Smooth muscle cell (in vitro differentiated cells): ENCODE results near the gene DLGAP1. TPM values are rescaled to one million over a fixed set of nuclear protein-coding genes. Genes with fewer than 3 reads are reported as not detected.

Source experiments
- DNase-seq: peaks from one replicate; lab custom pipeline; 2025; ENCODE audit not compliant: unreplicated experiment; lab: John Stamatoyannopoulos, UW
- H2AFZ ChIP-seq: fragments of 200-600 bp; sonication (generic); 2 replicates; pipeline ENCODE4 v1.6.0; 2016; ENCODE audit warnings: antibody characterized with exemption, low read depth, mild to moderate bottlenecking
- H3F3A ChIP-seq: fragments of 200-600 bp; sonication (generic); 2 replicates; pipeline ENCODE4 v1.6.0; 2017; ENCODE audit warnings: antibody characterized with exemption, low read depth
- H3K27ac ChIP-seq: fragments of 200-600 bp; sonication (generic); 2 replicates; pipeline ENCODE4 v1.5.1; 2016; ENCODE audit warnings: low read depth, mild to moderate bottlenecking
- H3K27me3 ChIP-seq: fragments of 200-600 bp; sonication (generic); 2 replicates; pipeline ENCODE4 v1.6.1; 2016; ENCODE audit warnings: low read depth, mild to moderate bottlenecking
- H3K36me3 ChIP-seq: fragments of 200-600 bp; sonication (generic); 2 replicates; pipeline ENCODE4 v1.5.1; 2016; ENCODE audit warnings: low read depth
- H3K4me1 ChIP-seq: fragments of 200-600 bp; sonication (generic); 2 replicates; pipeline ENCODE4 v1.5.1; 2016; ENCODE audit warnings: low read depth
- H3K4me2 ChIP-seq: fragments of 200-600 bp; sonication (generic); 2 replicates; pipeline ENCODE4 v1.6.0; 2016; ENCODE audit warnings: mild to moderate bottlenecking
- H3K4me3 ChIP-seq: fragments of 200-600 bp; sonication (generic); 2 replicates; pipeline ENCODE4 v1.5.1; 2016; ENCODE audit warnings: mild to moderate bottlenecking
- H3K79me2 ChIP-seq: fragments of 200-600 bp; sonication (generic); 2 replicates; pipeline ENCODE4 v1.6.0; 2016; ENCODE audit warnings: low read depth, mild to moderate bottlenecking
- H3K9ac ChIP-seq: fragments of 200-600 bp; sonication (generic); 2 replicates; pipeline ENCODE4 v1.6.0; 2016; ENCODE audit warnings: low read depth
- H3K9me3 ChIP-seq: fragments of 200-600 bp; sonication (generic); replicated peaks from 2 replicates; pipeline ENCODE4 v1.5.1; 2016; ENCODE audit warnings: low read depth
- H4K20me1 ChIP-seq: fragments of 200-600 bp; sonication (generic); 2 replicates; pipeline ENCODE4 v1.6.0; 2016; ENCODE audit warnings: low read depth
- CTCF ChIP-seq: fragments of 200-600 bp; sonication (generic); IDR thresholded peaks from 2 replicates; pipeline ENCODE4 v1.5.1; 2017; ENCODE audit warnings: borderline replicate concordance, mild to moderate bottlenecking, antibody characterized with exemption; ENCODE audit not compliant: insufficient read depth, poor library complexity, severe bottlenecking
- WGBS: methylation state at CpG from one replicate; pipeline ENCODE4 v1.1.7; 2016; ENCODE audit warnings: low lambda C conversion rate; 5-methylcytosine and 5-hydroxymethylcytosine counted together
- polyA plus RNA-seq: library from polyadenylated mRNA; unstranded; fragments of >200 nt; fragmentation: Nextera tagmentation; extraction: Ambion mirVana; gene quantifications from 2 replicates; pipeline ENCODE4 v1.2.1, GENCODE V29; 2016
- total RNA-seq: library from RNA; depleted of rRNA; stranded (reverse); fragments of >200 nt; gene quantifications from 2 replicates; pipeline ENCODE4 v1.2.3, GENCODE V29; 2014

The DLGAP1 gene
- total and polyA plus RNA-seq, 2 experiments from 2014 or later, result 2.6 to 11.3 TPM

GRCh38 chr18:3952031-3952430, 503.1 kb downstream of the DLGAP1 start:
- H3K9me3 ChIP-seq, result no peaks in the 10 kb centered on the region
- H3K27ac ChIP-seq, result no peak overlapping the region
- no peaks in the 10 kb centered on the region for H3K4me1 ChIP-seq
- no peaks in the 10 kb centered on the region for H4K20me1 ChIP-seq
- no peak overlapping the region for H3K4me2 ChIP-seq
- H3K27me3 ChIP-seq, result no peaks in the 10 kb centered on the region
- 50% methylated on average over 5 of the region's 5 CpGs for WGBS
- no peaks in the 10 kb centered on the region for H3K36me3 ChIP-seq
- TF ChIP-seq CTCF, result no peak
- no peak overlapping the region for H2AFZ ChIP-seq
- H3F3A ChIP-seq, result no peaks in the 10 kb centered on the region
- no peaks in the 10 kb centered on the region for H3K79me2 ChIP-seq
- no peak for DNase-seq
- no peak overlapping the region for H3K9ac ChIP-seq
- no peak overlapping the region for H3K4me3 ChIP-seq

- no peak overlapping the region for H3K9ac ChIP-seq
- no peak for TF ChIP-seq CTCF
- WGBS, result 90% methylated on average over 3 of the region's 3 CpGs
- no peaks in the 10 kb centered on the region for H3K9me3 ChIP-seq
- H3K4me1 ChIP-seq, result no peaks in the 10 kb centered on the region
- H3K36me3 ChIP-seq, result no peaks in the 10 kb centered on the region
- no peak overlapping the region for H3K27ac ChIP-seq
- no peaks in the 10 kb centered on the region for H3K27me3 ChIP-seq
- no peaks in the 10 kb centered on the region for H4K20me1 ChIP-seq
- H3K79me2 ChIP-seq, result no peaks in the 10 kb centered on the region
- DNase-seq, result no peak
- H3F3A ChIP-seq, result no peaks in the 10 kb centered on the region
- H2AFZ ChIP-seq, result no peak overlapping the region
- H3K4me2 ChIP-seq, result no peak overlapping the region
- no peak overlapping the region for H3K4me3 ChIP-seq
Observed at GRCh38 chr18:3950668-3951404, 504.3 kb downstream of the DLGAP1 start.

GRCh38 chr18:3948958-3949357, 506.1 kb downstream of the DLGAP1 start:
- H4K20me1 ChIP-seq, result no peaks in the 10 kb centered on the region
- no peak overlapping the region for H2AFZ ChIP-seq
- H3K27me3 ChIP-seq, result no peaks in the 10 kb centered on the region
- H3K9me3 ChIP-seq, result no peaks in the 10 kb centered on the region
- H3K4me1 ChIP-seq, result no peaks in the 10 kb centered on the region
- no peaks in the 10 kb centered on the region for H3K79me2 ChIP-seq
- no peak overlapping the region for H3K4me2 ChIP-seq
- no peak overlapping the region for H3K9ac ChIP-seq
- no peak for TF ChIP-seq CTCF
- H3F3A ChIP-seq, result no peaks in the 10 kb centered on the region
- H3K27ac ChIP-seq, result no peak overlapping the region
- H3K4me3 ChIP-seq, result no peak overlapping the region
- no peaks in the 10 kb centered on the region for H3K36me3 ChIP-seq
- DNase-seq, result no peak

- Histone ChIP-seq H3K27ac (no peak overlapping the region), H3K4me2 (no peak overlapping the region), H3K9me3 (no peaks in the 10 kb centered on the region), H3K36me3 (no peaks in the 10 kb centered on the region), H4K20me1 (no peaks in the 10 kb centered on the region), H3F3A (no peaks in the 10 kb centered on the region), H3K4me1 (no peaks in the 10 kb centered on the region), H3K27me3 (no peaks in the 10 kb centered on the region), H3K4me3 (no peak overlapping the region), H2AFZ (no peak overlapping the region), H3K9ac (no peak overlapping the region), H3K79me2 (no peaks in the 10 kb centered on the region)
- WGBS, result 89% methylated on average over 3 of the region's 3 CpGs
- no peak for DNase-seq
- TF ChIP-seq CTCF, result no peak
Observed at GRCh38 chr18:3947383-3947782, 507.7 kb downstream of the DLGAP1 start.
